Endothelial cell of umbilical vein (primary cell): ENCODE results near the gene MAML3. TPM values are rescaled to one million over a fixed set of nuclear protein-coding genes. Genes with fewer than 3 reads are reported as not detected.

Source experiments
- BruUV-seq: library from RNA; stranded (reverse); fragments of 400-500 nt; replicated peaks from 2 replicates; lab custom pipeline; 2021; lab: Mats Ljungman, UMichigan
- CTCF ChIA-PET: fragments of 300-600, 350-600 bp; sonication (Branson Sonifier 250); formaldehyde crosslinking; loops from one replicate; lab custom pipeline; 2021; ENCODE audit warnings: antibody characterized with exemption, inconsistent platforms; lab: Charles Lee
- POLR2A ChIA-PET: fragments of 300-600, 350-600 bp; sonication (Branson Sonifier 250); formaldehyde crosslinking; loops from one replicate; lab custom pipeline; 2021; ENCODE audit warnings: antibody characterized with exemption, inconsistent platforms; lab: Charles Lee
- DNase-seq: peaks from one replicate; pipeline ENCODE4 v3.0.0-alpha.2; 2011; ENCODE audit warnings: low read depth, low spot score
- FAIRE-seq: peaks from 2 replicates; lab custom pipeline; 2011; peaks lifted over from hg19 to GRCh38; lab: Jason Lieb, UNC
- H2AFZ ChIP-seq: 2 replicates; pipeline ENCODE4 v1.6.0; 2012; ENCODE audit warnings: low read depth, low read length, control low read depth, inconsistent platforms
- H3K27ac ChIP-seq: 2 replicates; pipeline ENCODE4 v1.5.1; 2011; ENCODE audit warnings: low read depth, mild to moderate bottlenecking, control low read depth, low read length, moderate library complexity; ENCODE audit not compliant: insufficient read depth
- H3K27me3 ChIP-seq, 2 experiments: 2 replicates each; pipeline versions ENCODE4 v1.6.0 to v1.6.1; 2011; ENCODE audit warnings: low read length in 2 of 2, mixed read lengths in 1 of 2; ENCODE audit not compliant: control insufficient read depth in 2 of 2, insufficient read depth in 2 of 2
- H3K36me3 ChIP-seq, 2 experiments: 2 replicates in 1 of 2; 3 replicates in 1 of 2; pipeline ENCODE4 v1.5.1; 2011; ENCODE audit warnings: low read length in 2 of 2, mild to moderate bottlenecking in 1 of 2, moderate library complexity in 1 of 2; ENCODE audit not compliant: control insufficient read depth in 2 of 2, insufficient read depth in 2 of 2; ENCODE audit errors: extremely low read depth in 1 of 2
- H3K4me1 ChIP-seq: 3 replicates; pipeline ENCODE4 v1.5.1; 2011; ENCODE audit warnings: mild to moderate bottlenecking, low read length; ENCODE audit not compliant: control insufficient read depth, insufficient read depth; ENCODE audit errors: extremely low read depth
- H3K4me2 ChIP-seq: 2 replicates; pipeline ENCODE4 v1.6.1; 2011; ENCODE audit warnings: low read length, control low read depth, mixed read lengths; ENCODE audit not compliant: insufficient read depth
- H3K4me3 ChIP-seq, 3 experiments: fragments of 200-600 bp in 1 of 3; sonication (generic), shearing (Covaris generic) in 1 of 3; replicated peaks in 1 of 3; 2 replicates each; pipeline ENCODE4 v1.5.1; 2011 to 2016; ENCODE audit warnings: control low read depth in 3 of 3, low read length in 3 of 3, mild to moderate bottlenecking in 2 of 3, inconsistent platforms in 1 of 3, low read depth in 1 of 3, moderate library complexity in 1 of 3; ENCODE audit not compliant: insufficient read depth in 1 of 3
- H3K79me2 ChIP-seq: 2 replicates; pipeline ENCODE4 v1.6.0; 2012; ENCODE audit warnings: low read length, inconsistent platforms; ENCODE audit not compliant: control insufficient read depth, insufficient read depth
- H3K9ac ChIP-seq: replicated peaks from 2 replicates; pipeline ENCODE3; 2011; ENCODE audit warnings: low read length, control low read depth; ENCODE audit not compliant: insufficient read depth; ENCODE audit errors: extremely low read depth
- H3K9me1 ChIP-seq: replicated peaks from 3 replicates; pipeline ENCODE4 v1.6.0; 2011; ENCODE audit warnings: mild to moderate bottlenecking, low read length; ENCODE audit not compliant: control insufficient read depth, insufficient read depth; ENCODE audit errors: extremely low read depth
- H3K9me3 ChIP-seq: replicated peaks from 2 replicates; pipeline ENCODE4 v1.5.1; 2012; ENCODE audit warnings: low read length, inconsistent platforms; ENCODE audit not compliant: control insufficient read depth, insufficient read depth
- H4K20me1 ChIP-seq: replicated peaks from 2 replicates; pipeline ENCODE3; 2011; ENCODE audit warnings: mild to moderate bottlenecking, low read length; ENCODE audit not compliant: control insufficient read depth, insufficient read depth; ENCODE audit errors: extremely low read depth
- CTCF ChIP-seq, 2 donors: IDR thresholded peaks; 1 replicate in 1 of 2; 2 replicates in 1 of 2; pipeline ENCODE4 v1.5.1; 2011; ENCODE audit warnings: low read length in 2 of 2, mild to moderate bottlenecking in 2 of 2, moderate library complexity in 2 of 2, control low read depth in 1 of 2, inconsistent platforms in 1 of 2, low read depth in 1 of 2; ENCODE audit not compliant: insufficient read depth in 1 of 2; ENCODE audit errors: extremely low read depth in 1 of 2
- EZH2 ChIP-seq: IDR thresholded peaks from 2 replicates; pipeline ENCODE4 v1.6.1; 2012; ENCODE audit warnings: borderline replicate concordance, low read depth, mild to moderate bottlenecking, moderate library complexity, low read length, inconsistent platforms; ENCODE audit not compliant: severe bottlenecking
- FOS ChIP-seq: IDR thresholded peaks from 2 replicates; pipeline ENCODE4 v1.6.1; 2011; ENCODE audit warnings: mild to moderate bottlenecking, low read length, moderate library complexity, borderline replicate concordance; ENCODE audit not compliant: insufficient read depth
- GATA2 ChIP-seq: IDR thresholded peaks from 2 replicates; pipeline ENCODE4 v1.7.0; 2011; ENCODE audit warnings: low read depth, mild to moderate bottlenecking, moderate library complexity, mixed read lengths, low read length; ENCODE audit not compliant: insufficient read length, insufficient read depth
- JUN ChIP-seq: IDR thresholded peaks from 2 replicates; pipeline ENCODE4 v1.6.1; 2011; ENCODE audit warnings: borderline replicate concordance, low read depth; ENCODE audit not compliant: insufficient read length, insufficient read depth
- MYC ChIP-seq: IDR thresholded peaks from one replicate; pipeline ENCODE4 v1.6.1; 2011; ENCODE audit warnings: mild to moderate bottlenecking, low read depth, low read length
- POLR2A ChIP-seq: IDR thresholded peaks from 2 replicates; pipeline ENCODE4 v1.6.1; 2012; ENCODE audit warnings: low read depth, mild to moderate bottlenecking, control low read depth, low read length
- POLR2AphosphoS5 ChIP-seq: IDR thresholded peaks from 2 replicates; pipeline ENCODE4 v1.6.1; 2012; ENCODE audit warnings: low read depth, mild to moderate bottlenecking, control low read depth, low read length, moderate library complexity; ENCODE audit not compliant: insufficient read depth
- dilution Hi-C: fragments of 300-500 bp; cut with MboI; formaldehyde crosslinking; loops from one replicate; pipeline ENCODE4 v1.15.0; 2019; ENCODE audit warnings: low sequenced_read_pairs; ENCODE audit not compliant: extremely low pct_ligation_motif_present
- intact Hi-C: fragments of 100-400 bp; cut with micrococcal nuclease; formaldehyde crosslinking; loops from one replicate; pipeline ENCODE4 v1.10.0; 2022
- polyA plus RNA-seq, 4 experiments: library from polyadenylated mRNA; depleted of rRNA in 3 of 4; stranded (reverse) in 3 of 4; unstranded in 1 of 4; fragments of >200 nt; gene quantifications; 2 replicates each; pipeline versions ENCODE4 v1.2.1 to v1.2.3, GENCODE V29; 2011 to 2012; ENCODE audit warnings: missing spikeins in 1 of 4
- total RNA-seq: library from RNA; stranded (reverse); gene quantifications from 2 replicates; pipeline ENCODE4 v1.2.3, GENCODE V29; 2021
- TF ChIP-seq, protein P1 (sequence below): IDR thresholded peaks from 2 replicates; pipeline ENCODE4 v1.6.1; 2011; ENCODE audit not compliant: insufficient read depth, insufficient read length

MAML3 gene
- total and polyA plus RNA-seq, 2 donors (not counting 3 experiments of a cell fraction or from before 2014, with no cell fraction given), result 14.0 to 20.3 TPM

- no peaks in the 10 kb centered on the region for H3K9me3 ChIP-seq
- H3K4me3 ChIP-seq, result no peak overlapping the region
- no peak overlapping the region for H3K9ac ChIP-seq
- dilution Hi-C loops (no loop called here), intact Hi-C loops (no loop called here)
- H2AFZ ChIP-seq, result no peak overlapping the region
- H3K4me2 ChIP-seq, result no peak overlapping the region
- no peak overlapping the region for H3K27ac ChIP-seq
- POLR2A ChIA-PET, result no interaction called here
- H3K27me3 ChIP-seq, result no peaks in the 10 kb centered on the region
- CTCF ChIA-PET, result interaction anchor here (0.7 to 1.2 kb wide), 3 partner anchors 8 to 169 kb away, joined by 3 read pairs; no protein-coding TSS in a partner anchor
- H4K20me1 ChIP-seq, result no peaks in the 10 kb centered on the region
- H3K36me3 ChIP-seq, result no peaks in the 10 kb centered on the region
- H3K9me1 ChIP-seq, result no peaks in the 10 kb centered on the region
- TF ChIP-seq, protein P1, sequence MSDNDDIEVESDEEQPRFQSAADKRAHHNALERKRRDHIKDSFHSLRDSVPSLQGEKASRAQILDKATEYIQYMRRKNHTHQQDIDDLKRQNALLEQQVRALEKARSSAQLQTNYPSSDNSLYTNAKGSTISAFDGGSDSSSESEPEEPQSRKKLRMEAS, result no peak
- TF ChIP-seq POLR2AphosphoS5, result no peak
- TF ChIP-seq GATA2, result no peak
- no peak for TF ChIP-seq CTCF (IDR thresholded peaks at IDR 0.05; ENCODE audit: extremely low read depth in 1 of 2, insufficient read depth in 1 of 2, low read depth in 1 of 2, low read length in 2 of 2)
- no peak for TF ChIP-seq POLR2A
- TF ChIP-seq JUN, result no peak
- TF ChIP-seq EZH2, result no peak
- no peak for TF ChIP-seq FOS
- TF ChIP-seq MYC, result no peak
- H3K4me1 ChIP-seq, result peaks cover 36% of the 10 kb centered on the region
- no peaks in the 10 kb centered on the region for H3K79me2 ChIP-seq
- BruUV-seq, result no TSS peak
- FAIRE-seq (no peak), DNase-seq (no peak)
These were observed 229.2 kb downstream of the MAML3 start for GRCh38 chr4:139924782-139925181.
